ENCODE results near the gene GPR25. TPM values are rescaled to one million over a fixed set of nuclear protein-coding genes. Genes with fewer than 3 reads are reported as not detected.
"Not testable (repeated sequence)": the region's sequence is repeated elsewhere in the genome, so short reads cannot be mapped to it uniquely, and the experiment has no call there.

Gene GPR25
- total RNA-seq, 1 donor from 2014 or later: not detected

GRCh38 chr1:200895801-200896530 lies 23.2 kb downstream of the GPR25 start:
- DNase-seq: no peak

GRCh38 chr1:200896531-200897196 lies 23.9 kb downstream of the GPR25 start:
- no peak for DNase-seq

DNA sequence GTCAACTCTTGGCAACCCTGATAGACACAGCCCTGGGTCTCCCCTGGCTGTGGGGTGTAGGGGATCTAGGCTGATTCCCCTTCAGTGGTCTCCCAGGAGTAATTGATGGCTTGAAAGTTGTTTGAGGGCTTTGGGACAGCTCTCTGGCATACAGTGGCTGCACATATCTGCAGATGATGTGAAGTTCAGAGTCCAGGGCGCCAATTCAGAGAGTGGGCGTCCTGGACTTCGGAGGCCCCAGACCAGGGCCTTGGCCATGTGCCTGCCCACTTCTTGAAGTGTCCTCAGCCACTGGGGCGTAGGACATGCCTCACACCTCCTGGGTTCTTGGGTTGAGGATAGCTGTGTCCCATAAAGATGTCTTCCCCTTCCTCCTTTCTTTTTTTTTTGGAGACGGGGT lies 24.5 kb downstream of the GPR25 start:
- no peak for DNase-seq

DNA sequence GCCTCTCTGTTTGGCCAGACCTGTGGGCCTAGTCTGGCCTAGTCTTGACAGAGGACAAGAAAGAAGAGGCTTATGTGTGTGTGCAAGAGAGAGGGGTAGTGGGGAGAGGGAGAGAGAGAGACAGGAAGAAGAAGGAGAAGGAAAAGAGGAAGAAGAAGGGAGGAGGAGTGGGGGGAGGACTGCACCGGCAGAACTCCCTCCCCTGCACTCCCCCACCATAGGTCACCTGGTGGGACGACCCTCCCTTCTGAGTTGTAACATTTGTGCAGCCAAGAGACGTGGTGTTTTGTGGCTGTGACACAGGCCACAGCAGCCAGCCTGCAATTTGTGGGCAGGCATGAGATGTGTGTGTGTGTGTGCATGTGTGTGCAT lies 26.2 kb downstream of the GPR25 start:
- no peak for DNase-seq

GRCh38 chr1:200899451-200899915 lies 26.7 kb downstream of the GPR25 start:
- no peak for DNase-seq

DNA sequence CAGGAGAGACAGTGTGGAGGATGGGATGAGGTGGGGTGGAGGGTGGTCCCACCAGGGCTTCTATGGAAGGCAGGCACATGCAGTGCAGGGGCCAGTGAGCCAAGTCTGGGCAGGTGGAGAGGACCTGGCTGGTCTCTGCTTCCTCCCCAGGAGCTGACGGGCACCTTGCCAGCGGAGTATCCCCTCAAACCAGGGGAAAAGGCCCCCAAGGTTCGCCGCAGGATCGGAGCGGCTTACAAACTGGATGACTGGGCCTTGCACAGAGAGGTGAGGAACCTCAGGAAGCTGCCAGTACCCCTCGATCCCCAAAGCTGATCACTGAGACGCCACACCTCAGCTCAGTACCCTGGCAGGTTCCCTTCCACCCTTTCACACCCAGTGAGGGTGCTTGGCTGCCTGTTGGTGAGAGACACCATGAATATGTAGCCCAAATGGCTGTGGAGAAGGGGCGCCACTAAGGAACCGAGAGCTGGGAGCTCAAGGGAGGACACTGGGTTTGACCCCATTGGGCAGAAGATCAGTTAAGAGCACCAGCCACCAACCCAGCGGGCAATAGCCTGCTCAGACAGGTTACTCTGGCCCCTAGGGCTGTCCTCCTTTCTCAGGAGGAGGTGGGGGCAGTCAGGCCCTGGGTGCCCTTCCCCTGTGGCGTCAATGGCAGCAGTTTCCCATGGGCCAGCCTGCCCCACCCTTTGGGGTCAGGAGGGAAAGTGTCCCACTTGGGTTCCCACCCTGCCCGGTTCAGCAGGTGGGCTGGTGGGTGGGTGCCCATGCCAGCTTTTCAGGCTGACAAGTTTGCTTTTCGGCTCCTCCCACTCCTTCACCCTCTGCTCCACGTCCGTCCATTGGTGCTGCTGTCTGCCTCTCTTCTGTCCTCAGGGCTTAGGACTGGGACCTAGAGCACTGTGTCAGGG lies 27.4 kb downstream of the GPR25 start:
- DNase-seq: no peak

DNA sequence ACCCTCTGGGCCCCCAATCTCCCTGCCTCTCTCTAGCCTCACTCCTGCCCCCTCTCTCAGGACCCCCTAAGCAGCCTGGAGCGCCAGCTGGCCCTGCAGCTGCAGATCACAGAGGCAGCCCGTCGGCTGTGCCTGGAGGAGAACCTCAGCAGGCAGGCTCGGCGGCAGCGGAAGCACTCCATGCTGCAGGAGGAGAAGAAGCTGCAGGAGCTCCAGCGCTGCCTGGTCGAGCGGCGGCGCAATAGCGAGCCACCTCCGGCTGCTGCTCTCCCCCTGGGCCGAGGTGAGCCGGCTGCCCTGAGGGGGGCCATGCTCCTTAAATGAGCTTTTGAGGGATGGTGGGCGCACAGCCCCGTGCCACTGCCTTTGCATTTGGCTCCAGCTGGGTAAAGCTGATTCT lies 28.1 kb downstream of the GPR25 start:
- no peak for DNase-seq

- DNase-seq: no peak
These were observed 28.6 kb downstream of the GPR25 start for GRCh38 chr1:200901350-200901749.

DNA sequence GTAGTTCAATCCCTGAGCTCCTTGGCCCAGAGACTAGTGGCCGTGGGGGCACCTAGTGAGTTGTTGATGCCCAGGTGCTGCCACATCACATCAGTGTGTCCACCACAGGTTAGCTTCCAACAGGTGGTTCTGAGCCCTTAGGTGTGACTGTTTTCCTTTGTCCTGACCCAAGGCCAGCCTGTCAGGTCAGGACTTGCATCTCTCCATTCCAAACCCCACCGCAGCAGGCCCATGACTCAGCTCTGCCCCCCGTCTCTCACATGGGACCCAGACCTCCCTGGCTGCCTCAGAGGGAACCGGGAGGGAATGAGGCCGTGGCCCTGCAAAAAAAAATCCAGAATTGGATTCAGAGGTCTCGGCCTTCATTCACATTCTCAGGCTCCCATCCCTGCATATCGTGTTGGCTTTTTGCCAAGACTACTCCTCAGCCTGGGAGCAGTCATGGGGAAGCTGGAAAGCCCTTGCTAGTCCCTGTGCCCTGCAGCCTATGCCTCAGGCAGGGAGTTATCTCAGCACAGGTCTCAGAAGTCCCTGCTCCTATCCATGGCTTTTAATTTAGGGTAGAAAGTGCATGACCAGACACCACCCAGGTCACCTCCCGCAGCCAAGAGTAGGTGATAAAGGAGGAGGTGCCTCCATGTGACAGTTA lies 29.1 kb downstream of the GPR25 start:
- DNase-seq: no peak

DNA sequence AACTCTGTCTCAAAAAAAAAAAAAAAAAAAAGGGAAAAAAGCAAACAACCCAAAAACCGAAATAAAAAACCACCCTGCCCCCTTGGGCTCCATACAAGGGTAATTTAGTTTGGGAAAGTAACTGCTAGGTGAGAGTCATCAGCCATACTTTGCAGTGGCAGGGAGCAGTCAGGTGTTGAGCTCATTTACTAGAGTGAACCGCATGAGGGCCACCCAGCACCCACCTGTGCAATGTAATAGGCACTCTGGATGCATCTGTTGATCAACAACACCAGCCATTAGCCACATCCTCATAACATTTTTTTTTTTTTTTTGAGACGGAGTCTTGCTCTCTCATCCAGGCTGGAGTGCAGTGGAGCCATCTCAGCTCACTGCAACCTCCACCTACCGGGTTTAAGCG lies 31.0 kb downstream of the GPR25 start:
- no peak for DNase-seq

DNA sequence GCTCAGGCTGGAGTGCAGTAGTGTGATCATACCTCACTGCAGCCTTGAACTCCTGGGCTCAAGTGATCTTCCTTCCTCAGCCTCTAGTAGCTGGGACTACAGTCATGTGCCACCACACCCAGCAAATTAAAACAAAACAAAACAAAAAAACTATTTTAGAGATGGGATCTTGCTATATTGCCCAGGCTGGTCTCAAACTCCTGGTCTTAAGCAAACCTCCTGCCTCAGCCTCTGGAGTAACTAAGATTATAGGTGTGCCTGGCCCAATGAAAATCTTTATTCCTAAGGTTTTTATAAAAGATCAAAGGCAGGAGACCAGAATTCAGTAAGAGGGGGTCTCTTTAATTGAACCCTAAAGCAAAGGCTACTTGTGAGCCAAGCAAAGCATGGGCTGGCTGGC lies 32.0 kb downstream of the GPR25 start:
- no peak for DNase-seq

DNA sequence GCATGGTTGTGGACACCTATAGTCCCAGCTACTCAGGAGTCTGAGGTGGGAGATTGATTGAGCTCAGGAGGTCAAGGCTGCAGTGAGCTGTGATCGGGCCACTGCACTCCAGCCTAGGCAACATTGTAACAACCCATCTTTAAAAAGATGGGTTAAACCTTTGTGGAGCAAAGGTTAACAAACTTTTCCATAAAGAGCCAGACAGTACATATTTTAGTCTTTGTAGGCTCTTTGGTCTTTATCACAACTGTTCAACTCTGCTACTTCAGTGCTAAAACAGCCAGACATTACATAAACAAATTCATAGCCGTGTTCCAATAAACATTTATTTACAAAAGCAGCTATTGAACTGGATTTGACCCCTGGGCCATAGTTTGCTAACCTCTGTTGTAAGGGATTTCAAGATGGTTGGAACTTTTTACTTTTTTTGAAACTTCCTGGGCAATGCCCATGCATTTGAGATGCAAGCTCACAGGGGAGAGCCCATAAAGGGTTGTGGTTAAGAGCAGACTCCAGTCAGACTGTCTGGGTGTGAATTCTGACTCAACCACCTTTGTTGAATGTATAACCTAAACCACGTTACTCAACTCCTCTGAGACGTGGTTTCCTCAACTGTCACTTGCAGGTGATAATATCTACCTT lies 32.8 kb downstream of the GPR25 start:
- DNase-seq: no peak

DNA sequence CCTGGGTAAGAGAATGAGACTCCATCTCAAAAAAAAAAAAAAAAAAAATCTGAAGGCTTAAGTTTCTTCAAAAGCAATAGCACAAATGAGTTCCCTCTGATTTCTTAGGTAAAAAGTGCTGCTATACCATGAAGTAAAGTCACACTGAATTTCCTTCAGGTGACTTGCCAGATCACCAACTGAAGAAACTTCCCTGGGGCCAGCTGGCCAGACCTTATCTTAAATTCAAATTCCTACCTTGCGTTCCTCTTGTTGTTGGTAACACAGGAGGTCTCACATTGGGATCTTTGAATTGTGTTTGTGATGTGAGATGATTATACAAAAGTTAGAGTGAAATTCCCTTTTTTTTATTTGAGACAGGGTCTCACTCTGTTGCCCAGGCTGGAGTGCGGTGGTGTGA lies 33.7 kb downstream of the GPR25 start:
- no peak for DNase-seq

DNA sequence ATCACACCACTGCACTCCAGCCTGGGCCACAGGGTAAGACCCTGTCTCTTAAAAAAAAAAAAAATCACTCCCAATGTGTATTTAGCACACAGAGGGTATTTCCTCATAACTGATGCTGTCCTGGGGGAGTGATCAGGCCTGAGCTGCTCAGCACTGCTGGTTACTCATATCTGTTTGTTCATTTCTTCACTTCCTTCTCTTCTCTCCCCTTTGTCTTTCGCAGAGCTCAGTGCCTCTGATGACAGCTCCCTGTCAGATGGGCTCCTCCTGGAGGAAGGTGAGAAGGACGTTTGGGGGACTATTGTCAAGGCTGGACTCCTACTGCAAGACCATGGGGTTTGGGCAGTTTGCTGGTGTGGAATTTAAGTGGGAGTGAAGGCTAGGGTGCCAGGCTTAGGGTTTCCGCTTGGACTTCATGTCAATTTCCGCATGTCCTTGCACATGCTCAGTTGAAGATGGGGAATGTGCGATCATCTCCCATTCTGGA lies 34.9 kb downstream of the GPR25 start:
- no peak for DNase-seq

GRCh38 chr1:200908191-200908868 lies 35.5 kb downstream of the GPR25 start:
- no peak for DNase-seq

- no peak for DNase-seq
These were observed 36.3 kb downstream of the GPR25 start for GRCh38 chr1:200909071-200909470.

DNA sequence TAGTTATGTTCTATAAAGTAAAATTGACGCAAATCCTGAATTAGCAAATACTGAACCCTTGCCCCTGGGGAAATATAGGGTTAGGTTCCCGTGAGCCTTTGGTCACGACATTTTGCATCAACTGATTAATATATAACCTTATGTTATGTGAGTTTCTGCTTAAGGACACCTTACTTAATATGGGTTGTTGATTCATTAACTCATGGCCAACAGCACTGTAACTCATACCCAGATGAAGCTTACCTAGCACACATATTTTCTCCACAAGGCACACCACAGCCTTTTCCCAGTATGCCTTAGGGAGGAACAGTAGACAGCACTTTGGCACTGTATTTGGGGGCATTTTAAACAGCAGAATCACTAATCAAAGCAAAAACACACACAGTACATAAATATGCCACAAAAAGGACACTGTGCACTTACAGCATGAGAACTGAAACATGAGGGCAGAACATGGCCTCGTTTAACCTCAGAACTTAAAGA lies 37.0 kb downstream of the GPR25 start:
- DNase-seq: no peak

GRCh38 chr1:200911361-200911760 lies 38.6 kb downstream of the GPR25 start:
- DNase-seq: no peak

- DNase-seq: not testable (repeated sequence)
These were observed 39.2 kb downstream of the GPR25 start for GRCh38 chr1:200911936-200912335.

DNA sequence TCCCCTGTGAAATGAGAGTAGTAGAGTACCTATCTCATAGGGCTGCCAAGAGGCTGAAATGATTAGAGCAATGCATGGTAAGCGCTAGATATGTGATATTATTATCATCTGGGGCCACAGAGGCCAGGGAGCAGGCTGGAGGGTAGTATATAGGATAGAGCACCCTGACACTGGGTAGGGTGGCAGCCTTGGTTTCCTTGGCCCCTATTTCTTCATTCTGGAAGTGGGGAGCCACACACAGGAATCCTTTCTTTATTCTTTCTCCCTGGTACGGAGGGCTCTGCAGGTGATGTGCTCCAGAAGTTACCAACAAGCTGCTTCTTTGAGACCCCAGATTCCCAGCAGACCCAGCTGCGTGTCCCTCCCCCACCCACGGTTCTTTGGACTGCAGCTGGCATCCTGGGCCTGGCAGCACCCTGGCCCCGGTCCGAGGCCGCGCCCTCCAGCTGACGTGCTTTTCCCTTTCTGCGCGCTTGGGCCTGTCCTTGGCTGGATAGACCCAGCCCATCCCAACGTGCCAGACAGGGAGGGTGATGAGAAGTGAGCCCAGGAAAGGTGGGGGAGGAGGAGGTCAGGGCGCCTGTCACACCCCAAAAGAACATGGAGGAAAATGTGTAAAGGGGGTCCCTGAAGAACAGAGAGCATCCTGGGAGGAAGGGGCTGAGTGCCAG lies 40.1 kb downstream of the GPR25 start:
- DNase-seq: no peak

Data from skin of body (tissue), 2 donors.